Mesenchymal stem cell (in vitro differentiated cells and primary cell): ENCODE data around the gene SPACA7.

Source experiments
- DNase-seq: peaks from one replicate; pipeline ENCODE4 v3.0.0-alpha.2; 2013
- H2AFZ ChIP-seq: one replicate; pipeline ENCODE4 v1.6.1; 2013; ENCODE audit warnings: low read depth, mild to moderate bottlenecking, control low read depth, inconsistent platforms, low read length, moderate library complexity
- H2AK5ac ChIP-seq: 2 replicates; pipeline ENCODE4 v1.6.1; 2013; ENCODE audit warnings: low read length, moderate library complexity, mild to moderate bottlenecking, inconsistent platforms; ENCODE audit not compliant: severe bottlenecking
- H2BK120ac ChIP-seq: one replicate; pipeline ENCODE4 v1.6.1; 2013; ENCODE audit warnings: low read depth, mild to moderate bottlenecking, inconsistent platforms, low read length, moderate library complexity
- H2BK12ac ChIP-seq, 2 experiments: one replicate each; pipeline ENCODE4 v1.6.1; 2013; ENCODE audit warnings: inconsistent platforms in 2 of 2, low read length in 2 of 2, mild to moderate bottlenecking in 2 of 2, moderate library complexity in 2 of 2, control low read depth in 1 of 2
- H2BK15ac ChIP-seq: one replicate; pipeline ENCODE4 v1.6.1; 2013; ENCODE audit warnings: mild to moderate bottlenecking, low read depth, inconsistent platforms; ENCODE audit not compliant: poor library complexity, severe bottlenecking
- H2BK5ac ChIP-seq: 2 replicates; pipeline ENCODE4 v1.6.1; 2013; ENCODE audit warnings: low read depth, mild to moderate bottlenecking, low read length, control low read depth, inconsistent platforms; ENCODE audit not compliant: poor library complexity, severe bottlenecking
- H3K14ac ChIP-seq, 2 experiments: one replicate each; pipeline ENCODE4 v1.6.1; 2013; ENCODE audit warnings: inconsistent platforms in 2 of 2, low read length in 2 of 2, control low read depth in 1 of 2, mild to moderate bottlenecking in 1 of 2, moderate library complexity in 1 of 2
- H3K18ac ChIP-seq, 2 experiments: one replicate each; pipeline ENCODE4 v1.6.1; 2013; ENCODE audit warnings: inconsistent platforms in 2 of 2, low read length in 2 of 2, control low read depth in 1 of 2, low read depth in 1 of 2, mild to moderate bottlenecking in 1 of 2
- H3K23ac ChIP-seq, 2 experiments: one replicate each; pipeline ENCODE4 v1.6.1; 2013; ENCODE audit warnings: inconsistent platforms in 2 of 2, low read length in 2 of 2, mild to moderate bottlenecking in 2 of 2, moderate library complexity in 2 of 2, control low read depth in 1 of 2
- H3K27ac ChIP-seq: 2 replicates; pipeline ENCODE4 v1.5.1; 2013; ENCODE audit warnings: mild to moderate bottlenecking, moderate library complexity, low read length, control low read depth, inconsistent platforms; ENCODE audit not compliant: poor library complexity, severe bottlenecking
- H3K27me3 ChIP-seq, 2 experiments: 2 replicates each; pipeline versions ENCODE4 v1.6.1 to v1.7.0; 2013; ENCODE audit warnings: low read length in 2 of 2, mild to moderate bottlenecking in 2 of 2, moderate library complexity in 2 of 2, control low read depth in 1 of 2, inconsistent platforms in 1 of 2; ENCODE audit not compliant: control insufficient read depth in 1 of 2, insufficient read depth in 1 of 2
- H3K36me3 ChIP-seq, 2 experiments: 2 replicates each; pipeline versions ENCODE4 v1.6.1 to v1.7.0; 2013; ENCODE audit warnings: low read length in 2 of 2, control low read depth in 1 of 2, inconsistent platforms in 1 of 2, low read depth in 1 of 2, mild to moderate bottlenecking in 1 of 2; ENCODE audit not compliant: insufficient read depth in 2 of 2, control insufficient read depth in 1 of 2
- H3K4ac ChIP-seq, 2 experiments: one replicate each; pipeline ENCODE4 v1.6.1; 2013; ENCODE audit warnings: inconsistent platforms in 2 of 2, low read length in 2 of 2, mild to moderate bottlenecking in 2 of 2, moderate library complexity in 2 of 2, control low read depth in 1 of 2, low read depth in 1 of 2
- H3K4me1 ChIP-seq: 2 replicates; pipeline ENCODE4 v1.6.1; 2013; ENCODE audit warnings: low read depth, low read length, control low read depth; ENCODE audit not compliant: control insufficient read depth, insufficient read depth
- H3K4me2 ChIP-seq: 2 replicates; pipeline ENCODE4 v1.6.1; 2013; ENCODE audit warnings: low read length, mild to moderate bottlenecking, inconsistent platforms; ENCODE audit not compliant: poor library complexity, severe bottlenecking
- H3K4me3 ChIP-seq, 2 experiments: 2 replicates each; pipeline versions ENCODE4 v1.5.1 to v1.7.0; 2013; ENCODE audit warnings: low read length in 2 of 2, mild to moderate bottlenecking in 2 of 2, control low read depth in 1 of 2, low read depth in 1 of 2; ENCODE audit not compliant: insufficient read depth in 1 of 2
- H3K79me1 ChIP-seq: replicated peaks from 2 replicates; pipeline ENCODE4 v1.6.1; 2013; ENCODE audit warnings: mild to moderate bottlenecking, control low read depth, low read length, inconsistent platforms; ENCODE audit not compliant: poor library complexity, severe bottlenecking
- H3K9ac ChIP-seq: 2 replicates; pipeline ENCODE4 v1.7.0; 2013; ENCODE audit warnings: mild to moderate bottlenecking, low read length, moderate library complexity
- H3K9me3 ChIP-seq: 2 replicates; pipeline ENCODE4 v1.7.0; 2013; ENCODE audit warnings: mild to moderate bottlenecking, low read length; ENCODE audit not compliant: control insufficient read depth
- H4K8ac ChIP-seq: one replicate; pipeline ENCODE4 v1.6.1; 2013; ENCODE audit warnings: inconsistent platforms, mild to moderate bottlenecking, low read length, moderate library complexity
- H4K91ac ChIP-seq: one replicate; pipeline ENCODE4 v1.6.1; 2013; ENCODE audit warnings: mild to moderate bottlenecking, low read length, inconsistent platforms
- WGBS: methylation state at CpG from one replicate; pipeline ENCODE4 v1.1.7; 2013; ENCODE audit warnings: mixed read lengths; 5-methylcytosine and 5-hydroxymethylcytosine counted together

Gene SPACA7

GRCh38 chr13:112446867-112447266 is 70.7 kb downstream of the SPACA7 start:
- no peaks in the 10 kb centered on the region for H3K79me1 ChIP-seq
- no peak overlapping the region for H2BK15ac ChIP-seq
- no peak for DNase-seq
- H2BK5ac ChIP-seq = no peak overlapping the region
- no peak overlapping the region for H2BK12ac ChIP-seq
- H2BK120ac ChIP-seq = no peak overlapping the region
- H3K9me3 ChIP-seq = no peaks in the 10 kb centered on the region
- H3K4me3 ChIP-seq = no peak overlapping the region
- H3K4ac ChIP-seq = no peak overlapping the region
- no peak overlapping the region for H4K8ac ChIP-seq
- no peak overlapping the region for H3K9ac ChIP-seq
- no peak overlapping the region for H3K23ac ChIP-seq
- H3K4me2 ChIP-seq = no peak overlapping the region
- H4K91ac ChIP-seq = no peak overlapping the region
- H3K18ac ChIP-seq = no peak overlapping the region
- no peak overlapping the region for H3K27ac ChIP-seq
- H2AK5ac ChIP-seq = no peak overlapping the region
- no peaks in the 10 kb centered on the region for H3K36me3 ChIP-seq
- no peaks in the 10 kb centered on the region for H3K4me1 ChIP-seq
- no peak overlapping the region for H3K14ac ChIP-seq
- no peak overlapping the region for H2AFZ ChIP-seq
- 85% methylated on average over 14 of the region's 14 CpGs for whole genome bisulfite sequencing
- H3K27me3 ChIP-seq = peaks cover 8 to 56% of the 10 kb centered on the region in 2 experiments

- no peaks in the 10 kb centered on the region for H3K36me3 ChIP-seq
- no peak overlapping the region for H3K4me3 ChIP-seq
- no peak overlapping the region for H3K27ac ChIP-seq
- H2BK12ac ChIP-seq = no peak overlapping the region
- H3K4ac ChIP-seq = no peak overlapping the region
- no peaks in the 10 kb centered on the region for H3K9me3 ChIP-seq
- no peak overlapping the region for H3K14ac ChIP-seq
- no peak overlapping the region for H3K23ac ChIP-seq
- no peak overlapping the region for H4K91ac ChIP-seq
- no peak overlapping the region for H3K9ac ChIP-seq
- no peak for DNase-seq
- H3K4me2 ChIP-seq = no peak overlapping the region
- H2BK15ac ChIP-seq = no peak overlapping the region
- H2AFZ ChIP-seq = no peak overlapping the region
- no peak overlapping the region for H2BK5ac ChIP-seq
- H3K18ac ChIP-seq = no peak overlapping the region
- no peak overlapping the region for H2AK5ac ChIP-seq
- no peak overlapping the region for H2BK120ac ChIP-seq
- no peaks in the 10 kb centered on the region for H3K4me1 ChIP-seq
- peaks cover 7 to 53% of the 10 kb centered on the region in 2 experiments for H3K27me3 ChIP-seq
- WGBS = 72% methylated on average over 2 of the region's 2 CpGs
- H4K8ac ChIP-seq = no peak overlapping the region
- no peaks in the 10 kb centered on the region for H3K79me1 ChIP-seq
Measured at GRCh38 chr13:112447306-112447705, 71.2 kb downstream of the SPACA7 start.

- DNase-seq = no peak
- Histone ChIP-seq H2AK5ac (no peak overlapping the region), H3K4me1 (no peaks in the 10 kb centered on the region), H4K91ac (no peak overlapping the region), H3K4me2 (no peak overlapping the region), H3K23ac (no peak overlapping the region), H2BK120ac (no peak overlapping the region), H2BK12ac (no peak overlapping the region), H3K36me3 (no peaks in the 10 kb centered on the region), H3K4ac (no peak overlapping the region), H3K9ac (no peak overlapping the region), H2AFZ (no peak overlapping the region), H3K27ac (no peak overlapping the region), H3K9me3 (no peaks in the 10 kb centered on the region), H4K8ac (no peak overlapping the region), H2BK5ac (no peak overlapping the region), H3K79me1 (no peaks in the 10 kb centered on the region), H3K4me3 (no peak overlapping the region), H2BK15ac (no peak overlapping the region), H3K27me3 (peaks cover 3 to 47% of the 10 kb centered on the region in 2 experiments), H3K18ac (no peak overlapping the region), H3K14ac (no peak overlapping the region)
- WGBS = 87% methylated on average over 23 of the region's 27 CpGs
Measured at GRCh38 chr13:112447761-112448603, 71.8 kb downstream of the SPACA7 start.

GRCh38 chr13:112448621-112449544 is 72.7 kb downstream of the SPACA7 start:
- Histone ChIP-seq H3K79me1 (no peaks in the 10 kb centered on the region), H3K4ac (no peak overlapping the region), H3K27ac (no peak overlapping the region), H3K36me3 (no peaks in the 10 kb centered on the region), H3K14ac (no peak overlapping the region), H3K9me3 (no peaks in the 10 kb centered on the region), H4K8ac (no peak overlapping the region), H2BK5ac (no peak overlapping the region), H2BK12ac (no peak overlapping the region), H4K91ac (no peak overlapping the region), H2AFZ (no peak overlapping the region), H3K9ac (no peak overlapping the region), H2BK15ac (no peak overlapping the region), H3K18ac (no peak overlapping the region), H2BK120ac (no peak overlapping the region), H2AK5ac (no peak overlapping the region), H3K4me2 (no peak overlapping the region), H3K27me3 (peaks cover 3 to 42% of the 10 kb centered on the region in 2 experiments), H3K4me1 (no peaks in the 10 kb centered on the region), H3K23ac (no peak overlapping the region), H3K4me3 (no peak overlapping the region)
- WGBS = 80% methylated on average over 19 of the region's 20 CpGs
- DNase-seq = no peak
